HepG2 (cell line): Measurements from ENCODE around the gene MTMR4. TPM values are rescaled to one million over a fixed set of nuclear protein-coding genes. Genes with fewer than 3 reads are reported as not detected.

Source experiments
- BATF2 ChIP-seq: sonication (generic); formaldehyde crosslinking; IDR thresholded peaks from 2 replicates; pipeline ENCODE4 v1.8.0; 2022; ENCODE audit warnings: mild to moderate bottlenecking, missing genetic modification reagents, moderate library complexity
- CENPT ChIP-seq: sonication (generic); formaldehyde crosslinking; IDR thresholded peaks from 2 replicates; pipeline ENCODE4 v1.8.0; 2022; ENCODE audit warnings: low read depth, mild to moderate bottlenecking, moderate library complexity, missing genetic modification reagents
- DNMT3B ChIP-seq: conservative IDR thresholded peaks from 2 replicates; pipeline ENCODE4 v1.6.1; 2016; ENCODE audit warnings: missing biosample characterization, control low read depth
- FOXA1 ChIP-seq, 2 experiments: fragments of 450-650 bp in 1 of 2; sonication (generic) in 1 of 2; formaldehyde crosslinking in 1 of 2; IDR thresholded peaks; 2 replicates each; pipeline versions ENCODE4 v1.4.0 to v1.6.1; 2016 to 2020; ENCODE audit warnings: missing genetic modification reagents in 1 of 2
- HDAC1 ChIP-seq: sonication (generic); formaldehyde crosslinking; IDR thresholded peaks from 2 replicates; pipeline ENCODE4 v1.5.1; 2020; ENCODE audit warnings: mild to moderate bottlenecking, missing genetic modification reagents
- HMGA1 ChIP-seq: sonication (generic); formaldehyde crosslinking; conservative IDR thresholded peaks from 2 replicates; pipeline ENCODE4 v1.4.0; 2020; ENCODE audit warnings: missing genetic modification reagents
- IRF1 ChIP-seq: sonication (generic); formaldehyde crosslinking; IDR thresholded peaks from 2 replicates; pipeline ENCODE4 v1.4.0; 2020; ENCODE audit warnings: low read depth, mild to moderate bottlenecking, missing genetic modification reagents
- MAF1 ChIP-seq: sonication (generic); formaldehyde crosslinking; IDR thresholded peaks from 2 replicates; pipeline ENCODE4 v1.5.0; 2020; ENCODE audit warnings: missing genetic modification reagents, borderline replicate concordance
- MXD1 ChIP-seq: sonication (generic); formaldehyde crosslinking; IDR thresholded peaks from 2 replicates; pipeline ENCODE4 v1.4.0; 2020; ENCODE audit warnings: mild to moderate bottlenecking, missing genetic modification reagents
- PAWR ChIP-seq: sonication (generic); formaldehyde crosslinking; IDR thresholded peaks from 2 replicates; pipeline ENCODE4 v1.4.0; 2020; ENCODE audit warnings: missing genetic modification reagents, mild to moderate bottlenecking, borderline replicate concordance
- PITX1 ChIP-seq: sonication (generic); formaldehyde crosslinking; IDR thresholded peaks from 2 replicates; pipeline ENCODE4 v1.5.1; 2020; ENCODE audit warnings: mild to moderate bottlenecking, missing genetic modification reagents
- RARG ChIP-seq: sonication (generic); formaldehyde crosslinking; IDR thresholded peaks from 2 replicates; pipeline ENCODE4 v1.4.0; 2020; ENCODE audit warnings: low read depth, mild to moderate bottlenecking, missing genetic modification reagents
- REPIN1 ChIP-seq: sonication (generic); formaldehyde crosslinking; IDR thresholded peaks from 2 replicates; pipeline ENCODE4 v1.8.0; 2022; ENCODE audit warnings: missing genetic modification reagents, low read depth, mild to moderate bottlenecking, borderline replicate concordance
- RXRA ChIP-seq: sonication (generic); formaldehyde crosslinking; IDR thresholded peaks from 2 replicates; pipeline ENCODE4 v1.5.1; 2020; ENCODE audit warnings: missing genetic modification reagents
- SAP130 ChIP-seq: IDR thresholded peaks from 2 replicates; pipeline ENCODE4 v1.6.1; 2016; ENCODE audit warnings: low read depth
- SUZ12 ChIP-seq: fragments of 150-350 bp; IDR thresholded peaks from 2 replicates; pipeline ENCODE4 v1.6.1; 2014; ENCODE audit warnings: low read depth, low read length
- TFDP1 ChIP-seq: IDR thresholded peaks from 2 replicates; pipeline ENCODE4 v1.6.1; 2016; ENCODE audit warnings: missing compliant biosample characterization, missing genetic modification reagents, borderline replicate concordance
- THAP11 ChIP-seq: IDR thresholded peaks from 2 replicates; pipeline ENCODE4 v1.6.1; 2016; ENCODE audit warnings: missing biosample characterization, missing genetic modification reagents
- TP53 ChIP-seq: sonication (generic); formaldehyde crosslinking; conservative IDR thresholded peaks from 2 replicates; pipeline ENCODE4 v1.4.0; 2020; ENCODE audit warnings: missing genetic modification reagents
- TRIM24 ChIP-seq: sonication (generic); formaldehyde crosslinking; IDR thresholded peaks from 2 replicates; pipeline ENCODE4 v1.8.0; 2022; ENCODE audit warnings: mild to moderate bottlenecking, missing genetic modification reagents
- ZBTB25 ChIP-seq: IDR thresholded peaks from 2 replicates; pipeline ENCODE4 v1.6.1; 2018; ENCODE audit warnings: missing genetic modification reagents
- ZNF10 ChIP-seq: sonication (generic); formaldehyde crosslinking; IDR thresholded peaks from 2 replicates; pipeline ENCODE4 v1.4.0; 2020; ENCODE audit warnings: mild to moderate bottlenecking, low read depth, missing genetic modification reagents, borderline replicate concordance
- ZNF30 ChIP-seq: sonication (generic); formaldehyde crosslinking; IDR thresholded peaks from 2 replicates; pipeline ENCODE4 v1.5.0; 2020; ENCODE audit warnings: mild to moderate bottlenecking, missing genetic modification reagents
- ZNF326 ChIP-seq: sonication (generic); formaldehyde crosslinking; IDR thresholded peaks from 2 replicates; pipeline ENCODE4 v1.4.0; 2020; ENCODE audit warnings: missing genetic modification reagents, borderline replicate concordance
- ZNF335 ChIP-seq: sonication (generic); formaldehyde crosslinking; IDR thresholded peaks from 2 replicates; pipeline ENCODE4 v1.4.0; 2020; ENCODE audit warnings: missing genetic modification reagents
- ZNF451 ChIP-seq: sonication (generic); formaldehyde crosslinking; IDR thresholded peaks from 2 replicates; pipeline ENCODE4 v1.5.0; 2020; ENCODE audit warnings: mild to moderate bottlenecking, missing genetic modification reagents
- ZNF547 ChIP-seq: sonication (generic); formaldehyde crosslinking; IDR thresholded peaks from 2 replicates; pipeline ENCODE4 v1.5.1; 2020; ENCODE audit warnings: mild to moderate bottlenecking, missing genetic modification reagents
- ZNF713 ChIP-seq: sonication (generic); formaldehyde crosslinking; IDR thresholded peaks from 2 replicates; pipeline ENCODE4 v1.4.0; 2020; ENCODE audit warnings: mild to moderate bottlenecking, missing genetic modification reagents
- polyA plus RNA-seq, 8 experiments: library from polyadenylated mRNA; depleted of rRNA in 3 of 8; stranded (reverse) in 7 of 8; unstranded in 1 of 8; fragments of >200 nt; fragmentation: Illumina TruSeq in 4 of 8; extraction: Trizol in 4 of 8; gene quantifications; 2 replicates each; pipeline versions ENCODE4 v1.2.1 to v1.2.3, GENCODE V29; 2011 to 2016; ENCODE audit warnings: low read depth in 4 of 8, missing spikeins in 1 of 8, mixed read lengths in 1 of 8; ENCODE audit not compliant: insufficient read depth in 1 of 8
- total RNA-seq, 5 experiments: library from RNA; depleted of rRNA; stranded (reverse); fragments of >200 nt; fragmentation: Illumina TruSeq; extraction: Trizol; gene quantifications; 2 replicates each; pipeline ENCODE4 v1.2.3, GENCODE V29; 2016; ENCODE audit warnings: low read depth in 1 of 5

The MTMR4 gene
- total and polyA plus RNA-seq, 2 of the 13 experiments (the other 11 are each of a cell fraction or from before 2014, with no cell fraction given) = 62.5 to 65.1 TPM

GRCh38 chr17:58517378-58517927 is 3.0 kb upstream of the MTMR4 start (continued):
- TF ChIP-seq TFDP1 (CRISPR knock-in tag) = no peak
- no peak; the same call in 1 of the 2 replicates for TF ChIP-seq ZBTB25 (CRISPR knock-in tag)
- TF ChIP-seq THAP11 (CRISPR knock-in tag) = no peak
- TF ChIP-seq PAWR (CRISPR knock-in tag) = no peak
- TF ChIP-seq MAF1 (CRISPR knock-in tag) = no peak; the same call in 1 of the 2 replicates
- peak; percentile 45 for TF ChIP-seq PITX1 (CRISPR knock-in tag)
- TF ChIP-seq ZNF451 (CRISPR knock-in tag) = peak; percentile 19; the same call in 1 of the 2 replicates
- no peak for TF ChIP-seq ZNF547
- no peak for TF ChIP-seq RARG (CRISPR knock-in tag)
- TF ChIP-seq HMGA1 (CRISPR knock-in tag) = no peak
- no peak for TF ChIP-seq TRIM24 (CRISPR knock-in tag)
- no peak for TF ChIP-seq ZNF30 (CRISPR knock-in tag)
- no peak for TF ChIP-seq BATF2 (CRISPR knock-in tag)
- TF ChIP-seq HDAC1 (CRISPR knock-in tag) = peak; percentile 68; the same call in 1 of the 2 replicates
- TF ChIP-seq IRF1 (CRISPR knock-in tag) = no peak
- no peak for TF ChIP-seq SAP130 (CRISPR knock-in tag)
- TF ChIP-seq ZNF326 = no peak
- TF ChIP-seq MXD1 (CRISPR knock-in tag) = no peak; the same call in none of the 2 replicates
- no peak for TF ChIP-seq ZNF713 (CRISPR knock-in tag)
- TF ChIP-seq DNMT3B (CRISPR knock-in tag) = no peak
- no peak for TF ChIP-seq REPIN1 (CRISPR knock-in tag)
- TF ChIP-seq SUZ12 = no peak
- TF ChIP-seq TP53 = no peak
- TF ChIP-seq RXRA (CRISPR knock-in tag) = no peak; the same call in none of the 2 replicates
- TF ChIP-seq FOXA1 (IDR thresholded peaks at IDR 0.05) = no peak
- TF ChIP-seq FOXA1 (CRISPR knock-in tag; IDR thresholded peaks at IDR 0.05) = no peak
- no peak for TF ChIP-seq CENPT (CRISPR knock-in tag)
- TF ChIP-seq ZNF335 (CRISPR knock-in tag) = no peak
- TF ChIP-seq ZNF10 (CRISPR knock-in tag) = no peak
